Keratinocyte (primary cell): Measurements from ENCODE around the gene HOXD10. TPM values are rescaled to one million over a fixed set of nuclear protein-coding genes. Genes with fewer than 3 reads are reported as not detected.

ENCODE experiments used
- DNase-seq: peaks from one replicate; pipeline ENCODE4 v3.0.0-alpha.2; 2011; ENCODE audit warnings: low read depth, missing footprints, low spot score
- FAIRE-seq: peaks from 2 replicates; lab custom pipeline; 2011; peaks lifted over from hg19 to GRCh38; lab: Jason Lieb, UNC
- H2AFZ ChIP-seq: 2 replicates; pipeline ENCODE4 v1.6.0; 2012; ENCODE audit warnings: low read length, control low read depth, inconsistent platforms; ENCODE audit not compliant: control insufficient read depth
- H3K27ac ChIP-seq: 2 replicates; pipeline ENCODE4 v1.5.1; 2011; ENCODE audit warnings: low read length; ENCODE audit not compliant: control insufficient read depth, insufficient read depth
- H3K27me3 ChIP-seq: 3 replicates; pipeline ENCODE4 v1.6.0; 2011; ENCODE audit warnings: low read length; ENCODE audit not compliant: control insufficient read depth, insufficient read depth; ENCODE audit errors: extremely low read depth
- H3K36me3 ChIP-seq, 2 experiments: 2 replicates in 1 of 2; 3 replicates in 1 of 2; pipeline ENCODE4 v1.5.1; 2011; ENCODE audit warnings: low read length in 2 of 2, mild to moderate bottlenecking in 1 of 2; ENCODE audit not compliant: control insufficient read depth in 2 of 2, insufficient read depth in 2 of 2; ENCODE audit errors: extremely low read depth in 1 of 2
- H3K4me1 ChIP-seq: 3 replicates; pipeline ENCODE4 v1.5.1; 2011; ENCODE audit warnings: low read length; ENCODE audit not compliant: control insufficient read depth, insufficient read depth; ENCODE audit errors: extremely low read depth
- H3K4me2 ChIP-seq: 3 replicates; pipeline ENCODE4 v1.6.0; 2011; ENCODE audit warnings: low read depth, low read length; ENCODE audit not compliant: control insufficient read depth, insufficient read depth; ENCODE audit errors: extremely low read depth
- H3K4me3 ChIP-seq, 3 experiments: fragments of 200-600 bp in 1 of 3; sonication (generic) in 1 of 3; 2 replicates in 2 of 3; 3 replicates in 1 of 3; pipeline ENCODE4 v1.5.1; 2011 to 2016; ENCODE audit warnings: low read length in 3 of 3, mild to moderate bottlenecking in 3 of 3, control low read depth in 2 of 3, inconsistent platforms in 1 of 3, low read depth in 1 of 3, mixed read lengths in 1 of 3, mixed run types in 1 of 3, moderate library complexity in 1 of 3; ENCODE audit not compliant: control insufficient read depth in 2 of 3, insufficient read depth in 2 of 3; ENCODE audit errors: extremely low read depth in 1 of 3
- H3K79me2 ChIP-seq: 2 replicates; pipeline ENCODE4 v1.6.0; 2012; ENCODE audit warnings: low read length; ENCODE audit not compliant: control insufficient read depth, insufficient read depth
- H3K9ac ChIP-seq: 3 replicates; pipeline ENCODE4 v1.6.0; 2011; ENCODE audit warnings: low read length; ENCODE audit not compliant: control insufficient read depth, insufficient read depth; ENCODE audit errors: extremely low read depth
- H3K9me1 ChIP-seq: 3 replicates; pipeline ENCODE4 v1.6.0; 2011; ENCODE audit warnings: low read length; ENCODE audit not compliant: control insufficient read depth, insufficient read depth; ENCODE audit errors: extremely low read depth
- H3K9me3 ChIP-seq: 2 replicates; pipeline ENCODE4 v1.5.1; 2012; ENCODE audit warnings: low read depth, low read length; ENCODE audit not compliant: control insufficient read depth
- H4K20me1 ChIP-seq: 3 replicates; pipeline ENCODE4 v1.6.0; 2011; ENCODE audit warnings: low read length; ENCODE audit not compliant: control insufficient read depth, insufficient read depth; ENCODE audit errors: extremely low read depth
- CTCF ChIP-seq, 3 experiments: IDR thresholded peaks in 1 of 3; conservative IDR thresholded peaks in 1 of 3; optimal IDR thresholded peaks in 1 of 3; 2 replicates in 2 of 3; 3 replicates in 1 of 3; pipeline versions ENCODE3 to v1.5.1; 2011; ENCODE audit warnings: low read length in 3 of 3, mild to moderate bottlenecking in 3 of 3, moderate library complexity in 2 of 3, control low read depth in 1 of 3, inconsistent platforms in 1 of 3; ENCODE audit not compliant: insufficient read depth in 2 of 3; ENCODE audit errors: extremely low read depth in 1 of 3
- EZH2 ChIP-seq: IDR thresholded peaks from one replicate; pipeline ENCODE4 v1.6.1; 2012; ENCODE audit warnings: inconsistent platforms, mild to moderate bottlenecking, low read length, moderate library complexity
- dilution Hi-C: fragments of 300-500 bp; cut with MboI; formaldehyde crosslinking; loops from one replicate; pipeline ENCODE4 v1.7.0; 2020; ENCODE audit warnings: low sequenced_read_pairs; ENCODE audit not compliant: extremely low pct_ligation_motif_present
- polyA plus RNA-seq, 5 experiments: library from polyadenylated mRNA; depleted of rRNA in 3 of 5; stranded (reverse) in 3 of 5; stranded (forward) in 1 of 5; unstranded in 1 of 5; fragments of >200 nt; gene quantifications; 1 replicate in 1 of 5; 2 replicates in 3 of 5; 3 replicates in 1 of 5; pipeline versions ENCODE4 v1.2.1 to v1.2.3, GENCODE V29; 2011 to 2012; ENCODE audit warnings: missing spikeins in 2 of 5, low read depth in 1 of 5, low replicate concordance in 1 of 5

HOXD10 gene
- polyA plus RNA-seq, 1 donor (not counting 4 experiments of a cell fraction or from before 2014, with no cell fraction given), result not detected

GRCh38 chr2:176110415-176111308 lies 5.9 kb upstream of the HOXD10 start:
- no peak for FAIRE-seq
- no peak overlapping the region for H3K9ac ChIP-seq

DNA sequence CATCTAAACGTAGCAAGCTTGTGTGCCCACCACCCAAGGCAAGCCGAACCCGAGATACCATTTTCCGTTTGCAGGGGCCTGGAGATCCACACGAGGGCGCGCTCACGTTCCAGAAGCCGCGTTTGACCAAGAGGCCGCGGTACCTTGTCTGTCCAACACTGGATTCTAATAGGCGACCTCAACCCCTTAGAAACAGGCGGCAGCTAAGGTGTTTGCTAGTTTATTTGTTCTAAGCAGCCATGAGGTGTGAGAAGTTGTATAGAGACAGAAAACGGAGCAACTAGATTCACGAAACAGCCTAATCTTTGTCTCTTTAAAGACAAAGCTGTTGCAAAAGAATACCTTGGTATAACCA lies 5.3 kb upstream of the HOXD10 start:
- Histone ChIP-seq H3K36me3 (no peaks in the 10 kb centered on the region), H3K27ac (no peak overlapping the region), H3K27me3 (peaks cover 95% of the 10 kb centered on the region), H3K9me1 (no peaks in the 10 kb centered on the region), H2AFZ (no peak overlapping the region), H3K79me2 (no peaks in the 10 kb centered on the region), H3K4me3 (no peak overlapping the region), H3K9me3 (no peaks in the 10 kb centered on the region), H3K9ac (no peak overlapping the region), H3K4me1 (peaks cover 2% of the 10 kb centered on the region), H4K20me1 (peaks cover 2% of the 10 kb centered on the region), H3K4me2 (no peak overlapping the region)
- no peak for DNase-seq
- no peak for FAIRE-seq
- dilution Hi-C loops, result no loop called here
- TF ChIP-seq EZH2 (no peak), CTCF (optimal IDR thresholded peaks at IDR 0.05 in 1 of 3, IDR thresholded peaks at IDR 0.05 in 1 of 3, conservative IDR thresholded peaks at IDR 0.05 in 1 of 3; ENCODE audit: extremely low read depth in 1 of 3, insufficient read depth in 2 of 3, low read length in 3 of 3) (peak; percentile 55 to 83 (median 75))

More at GRCh38 chr2:176110415-176111308, 5.9 kb upstream of the HOXD10 start:
- no peak overlapping the region for H3K27ac ChIP-seq
- H3K9me3 ChIP-seq, result no peaks in the 10 kb centered on the region
- no peaks in the 10 kb centered on the region for H3K9me1 ChIP-seq
- no peak overlapping the region for H3K4me3 ChIP-seq
- H4K20me1 ChIP-seq, result peaks cover 2% of the 10 kb centered on the region
- peaks cover 2% of the 10 kb centered on the region for H3K4me1 ChIP-seq
- H3K79me2 ChIP-seq, result no peaks in the 10 kb centered on the region
- dilution Hi-C loops, result no loop called here
- H2AFZ ChIP-seq, result no peak overlapping the region
- DNase-seq, result no peak
- no peak overlapping the region for H3K4me2 ChIP-seq
- no peaks in the 10 kb centered on the region for H3K36me3 ChIP-seq
- H3K27me3 ChIP-seq, result peaks cover 95% of the 10 kb centered on the region
- TF ChIP-seq EZH2 (peak; percentile 2), CTCF (optimal IDR thresholded peaks at IDR 0.05 in 1 of 3, IDR thresholded peaks at IDR 0.05 in 1 of 3, conservative IDR thresholded peaks at IDR 0.05 in 1 of 3; ENCODE audit: extremely low read depth in 1 of 3, insufficient read depth in 2 of 3, low read length in 3 of 3) (no peak)
